Neuronal stem cell (in vitro differentiated cells): Measurements from ENCODE around the gene RPS6KC1.

Experiments used
- DNase-seq: peaks from one replicate; pipeline ENCODE4 v3.0.0-alpha.2; 2013; ENCODE audit warnings: low spot score
- H2AFZ ChIP-seq: one replicate; pipeline ENCODE4 v1.6.1; 2013; ENCODE audit warnings: mild to moderate bottlenecking, low read length, inconsistent platforms
- H2AK5ac ChIP-seq: 2 replicates; pipeline ENCODE4 v1.6.1; 2013; ENCODE audit warnings: low read depth, mild to moderate bottlenecking, inconsistent platforms, low read length, moderate library complexity, mixed read lengths
- H2BK120ac ChIP-seq: 2 replicates; pipeline ENCODE4 v1.6.1; 2013; ENCODE audit warnings: low read depth, mild to moderate bottlenecking, inconsistent platforms, low read length, moderate library complexity, mixed read lengths
- H2BK12ac ChIP-seq: one replicate; pipeline ENCODE4 v1.6.1; 2013; ENCODE audit warnings: low read length, inconsistent platforms
- H2BK15ac ChIP-seq: 2 replicates; pipeline ENCODE4 v1.6.1; 2013; ENCODE audit warnings: mild to moderate bottlenecking, low read length, inconsistent platforms, mixed read lengths
- H2BK5ac ChIP-seq: one replicate; pipeline ENCODE4 v1.6.1; 2013; ENCODE audit warnings: inconsistent platforms, mild to moderate bottlenecking, low read length, moderate library complexity
- H3K14ac ChIP-seq: one replicate; pipeline ENCODE4 v1.6.1; 2013; ENCODE audit warnings: low read length, inconsistent platforms
- H3K18ac ChIP-seq: 2 replicates; pipeline ENCODE4 v1.6.1; 2013; ENCODE audit warnings: low read length, inconsistent platforms
- H3K23ac ChIP-seq: 2 replicates; pipeline ENCODE4 v1.6.1; 2013; ENCODE audit warnings: low read depth, mild to moderate bottlenecking, mixed read lengths, low read length, inconsistent platforms; ENCODE audit not compliant: poor library complexity
- H3K27ac ChIP-seq: replicated peaks from 3 replicates; pipeline ENCODE4 v1.5.1; 2013; ENCODE audit warnings: low read length, inconsistent platforms
- H3K27me3 ChIP-seq, 3 experiments: 2 replicates each; pipeline ENCODE4 v1.6.1; 2013; ENCODE audit warnings: low read length in 3 of 3, mild to moderate bottlenecking in 2 of 3, inconsistent platforms in 1 of 3, low read depth in 1 of 3, mixed read lengths in 1 of 3, moderate library complexity in 1 of 3; ENCODE audit not compliant: control insufficient read depth in 3 of 3, insufficient read depth in 3 of 3
- H3K36me3 ChIP-seq, 2 donors: replicated peaks in 1 of 2; 2 replicates each; pipeline ENCODE4 v1.6.1; 2013; ENCODE audit warnings: low read length in 2 of 2; ENCODE audit not compliant: control insufficient read depth in 2 of 2, insufficient read depth in 2 of 2
- H3K4ac ChIP-seq: 2 replicates; pipeline ENCODE4 v1.6.1; 2013; ENCODE audit warnings: inconsistent platforms, mild to moderate bottlenecking, low read length, moderate library complexity
- H3K4me1 ChIP-seq, 2 donors: 1 replicate in 1 of 2; 2 replicates in 1 of 2; pipeline ENCODE4 v1.6.1; 2013; ENCODE audit warnings: low read length in 2 of 2, low read depth in 1 of 2; ENCODE audit not compliant: control insufficient read depth in 2 of 2, insufficient read depth in 1 of 2
- H3K4me2 ChIP-seq: one replicate; pipeline ENCODE4 v1.6.1; 2013; ENCODE audit warnings: mild to moderate bottlenecking, low read length, inconsistent platforms; ENCODE audit not compliant: insufficient read depth, poor library complexity, severe bottlenecking
- H3K4me3 ChIP-seq, 2 donors: 2 replicates each; pipeline ENCODE4 v1.5.1; 2013; ENCODE audit warnings: low read length in 2 of 2, mild to moderate bottlenecking in 2 of 2, inconsistent platforms in 1 of 2, moderate library complexity in 1 of 2
- H3K79me1 ChIP-seq: one replicate; pipeline ENCODE4 v1.6.1; 2013; ENCODE audit warnings: low read depth, mild to moderate bottlenecking, inconsistent platforms, low read length, moderate library complexity
- H3K9ac ChIP-seq: one replicate; pipeline ENCODE4 v1.6.1; 2013; ENCODE audit warnings: mild to moderate bottlenecking, low read depth, low read length, inconsistent platforms; ENCODE audit not compliant: poor library complexity
- H3K9me3 ChIP-seq, 2 donors: replicated peaks in 1 of 2; 2 replicates each; pipeline versions ENCODE3 to v1.6.1; 2013; ENCODE audit warnings: low read length in 2 of 2, mild to moderate bottlenecking in 2 of 2, inconsistent platforms in 1 of 2, low read depth in 1 of 2, mixed read lengths in 1 of 2, moderate library complexity in 1 of 2; ENCODE audit not compliant: control insufficient read depth in 2 of 2, insufficient read depth in 1 of 2
- H4K8ac ChIP-seq: one replicate; pipeline ENCODE4 v1.6.1; 2013; ENCODE audit warnings: low read depth, mild to moderate bottlenecking, inconsistent platforms, low read length, moderate library complexity
- H4K91ac ChIP-seq: one replicate; pipeline ENCODE4 v1.6.1; 2013; ENCODE audit warnings: low read length, low read depth, mild to moderate bottlenecking, inconsistent platforms; ENCODE audit not compliant: poor library complexity
- WGBS, 2 donors: extraction: QIAGEN DNeasy Blood & Tissue Kit; methylation state at CpG; one replicate each; pipeline ENCODE4 v1.1.7; 2013; ENCODE audit warnings: missing lambda C conversion rate in 2 of 2, mixed read lengths in 1 of 2; ENCODE audit not compliant: insufficient read length in 2 of 2, insufficient replicate concordance in 1 of 2; ENCODE audit errors: extremely low coverage in 2 of 2; 5-methylcytosine and 5-hydroxymethylcytosine counted together

Gene RPS6KC1

GRCh38 chr1:213075725-213076124, 24.7 kb downstream of the RPS6KC1 start:
- Histone ChIP-seq H3K79me1 (no peaks in the 10 kb centered on the region), H2BK120ac (no peak overlapping the region), H3K4ac (no peak overlapping the region), H3K27me3 (no peaks in the 10 kb centered on the region), H3K36me3 (peaks cover 0 to 15% of the 10 kb centered on the region in 2 donors), H2BK15ac (no peak overlapping the region), H4K8ac (no peak overlapping the region), H3K18ac (no peak overlapping the region), H3K4me2 (no peak overlapping the region), H2AK5ac (no peak overlapping the region), H2AFZ (no peak overlapping the region), H3K9me3 (no peaks in the 10 kb centered on the region), H4K91ac (no peak overlapping the region), H3K9ac (no peak overlapping the region), H2BK5ac (no peak overlapping the region), H3K14ac (no peak overlapping the region), H3K27ac (no peak overlapping the region), H3K23ac (no peak overlapping the region), H3K4me3 (no peak overlapping the region), H3K4me1 (no peaks in the 10 kb centered on the region), H2BK12ac (no peak overlapping the region)
- no CpG with 5 or more reads among the region's 2 CpGs for WGBS, 2 donors
- DNase-seq = no peak

- Histone ChIP-seq H3K27me3 (no peaks in the 10 kb centered on the region), H3K4me2 (no peak overlapping the region), H3K23ac (no peak overlapping the region), H3K79me1 (no peaks in the 10 kb centered on the region), H3K18ac (no peak overlapping the region), H2AK5ac (no peak overlapping the region), H3K27ac (no peak overlapping the region), H3K36me3 (peaks cover 2 to 43% of the 10 kb centered on the region in 2 donors), H3K4ac (no peak overlapping the region), H3K9me3 (no peaks in the 10 kb centered on the region), H2BK120ac (no peak overlapping the region), H2BK15ac (no peak overlapping the region), H2BK5ac (no peak overlapping the region), H3K9ac (no peak overlapping the region), H3K14ac (no peak overlapping the region), H3K4me3 (no peak overlapping the region), H2BK12ac (no peak overlapping the region), H3K4me1 (no peaks in the 10 kb centered on the region), H4K91ac (no peak overlapping the region), H2AFZ (no peak overlapping the region), H4K8ac (no peak overlapping the region)
- no peak for DNase-seq
- no CpG with 5 or more reads among the region's 2 CpGs for WGBS, 2 donors
Measured at GRCh38 chr1:213082420-213083111, 31.5 kb downstream of the RPS6KC1 start.

- Histone ChIP-seq H4K8ac (no peak overlapping the region), H3K9me3 (peaks cover 0 to 3% of the 10 kb centered on the region in 2 donors), H2BK120ac (no peak overlapping the region), H2BK12ac (no peak overlapping the region), H2BK5ac (no peak overlapping the region), H3K14ac (no peak overlapping the region), H2AFZ (no peak overlapping the region), H3K27ac (no peak overlapping the region), H3K4me1 (no peaks in the 10 kb centered on the region), H3K4ac (no peak overlapping the region), H3K79me1 (no peaks in the 10 kb centered on the region), H3K4me2 (no peak overlapping the region), H2BK15ac (no peak overlapping the region), H4K91ac (no peak overlapping the region), H3K36me3 (peaks cover 5 to 48% of the 10 kb centered on the region in 2 donors), H2AK5ac (no peak overlapping the region), H3K18ac (no peak overlapping the region), H3K23ac (no peak overlapping the region), H3K9ac (no peak overlapping the region), H3K27me3 (no peaks in the 10 kb centered on the region), H3K4me3 (no peak overlapping the region)
- DNase-seq = no peak
- no CpG with 5 or more reads among the region's 3 CpGs for WGBS, 2 donors
Measured at GRCh38 chr1:213083112-213083445, 32.0 kb downstream of the RPS6KC1 start.

GRCh38 chr1:213087911-213088310, 36.9 kb downstream of the RPS6KC1 start:
- Histone ChIP-seq H2BK5ac (no peak overlapping the region), H3K4ac (no peak overlapping the region), H3K4me3 (no peak overlapping the region), H3K23ac (no peak overlapping the region), H2BK12ac (no peak overlapping the region), H2AFZ (no peak overlapping the region), H4K8ac (no peak overlapping the region), H3K14ac (no peak overlapping the region), H3K27me3 (no peaks in the 10 kb centered on the region), H3K18ac (no peak overlapping the region), H3K36me3 (peaks cover 3 to 26% of the 10 kb centered on the region in 2 donors), H3K27ac (no peak overlapping the region), H3K4me2 (no peak overlapping the region), H2BK15ac (no peak overlapping the region), H2BK120ac (no peak overlapping the region), H3K4me1 (no peaks in the 10 kb centered on the region), H4K91ac (no peak overlapping the region), H3K9me3 (peaks cover 0 to 3% of the 10 kb centered on the region in 2 donors), H2AK5ac (no peak overlapping the region), H3K79me1 (no peaks in the 10 kb centered on the region), H3K9ac (no peak overlapping the region)
- DNase-seq = no peak
- WGBS, 2 donors = no CpG with 5 or more reads among the region's 3 CpGs
